Activated CD8-positive, alpha-beta memory T cell treated with anti-CD3 and anti-CD28 coated beads, Interleukin-2, amount 50 U/mL, for 1 hour (primary cell): ENCODE results near the gene SLC9A8.

Source experiments
- DNase-seq: peaks from one replicate; pipeline ENCODE4 v3.0.0-alpha.2; 2020; ENCODE audit errors: extremely low read depth

Gene SLC9A8

GRCh38 chr20:49877386-49877921, 64.8 kb downstream of the SLC9A8 start:
- DNase-seq = no peak

DNA sequence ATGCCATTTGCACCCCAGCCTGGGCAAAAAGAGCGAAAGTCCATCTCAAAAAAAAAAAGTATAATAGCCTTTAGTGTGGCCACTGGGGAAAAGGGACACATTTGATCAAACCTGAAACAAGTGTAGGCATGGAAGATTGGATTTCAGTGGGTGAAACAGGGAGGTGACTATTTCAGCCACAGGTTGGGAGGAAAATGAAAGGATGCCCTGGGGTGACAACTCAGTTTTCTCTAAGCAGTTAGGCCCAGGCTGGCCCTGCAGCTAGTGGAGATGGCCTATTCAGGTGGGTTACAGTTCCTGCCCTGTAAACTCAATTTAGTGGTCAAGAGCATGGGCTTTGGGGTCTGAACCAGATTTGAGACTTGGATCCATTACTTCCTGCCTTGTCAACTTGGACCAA, 66.3 kb downstream of the SLC9A8 start:
- DNase-seq = no peak

DNA sequence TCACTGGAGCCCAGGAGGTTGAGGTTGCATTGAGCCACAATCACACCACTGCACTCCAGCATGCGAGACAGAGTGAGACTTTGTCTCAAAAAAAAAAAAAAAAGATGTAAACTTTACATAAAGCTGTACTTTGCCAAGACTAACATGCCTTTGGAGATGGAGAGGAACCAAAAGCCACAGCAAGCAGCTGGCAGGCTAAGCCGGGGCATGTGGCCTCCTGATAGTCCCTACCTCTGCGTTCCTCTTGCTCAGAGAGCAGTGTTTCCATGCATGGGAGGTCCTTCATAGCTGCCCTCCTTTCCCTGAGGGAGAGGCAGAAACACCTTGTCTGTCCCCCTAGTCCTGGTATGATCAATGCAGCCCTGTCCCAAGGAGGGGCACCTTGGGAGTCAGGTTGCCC, 67.5 kb downstream of the SLC9A8 start:
- no peak for DNase-seq

DNA sequence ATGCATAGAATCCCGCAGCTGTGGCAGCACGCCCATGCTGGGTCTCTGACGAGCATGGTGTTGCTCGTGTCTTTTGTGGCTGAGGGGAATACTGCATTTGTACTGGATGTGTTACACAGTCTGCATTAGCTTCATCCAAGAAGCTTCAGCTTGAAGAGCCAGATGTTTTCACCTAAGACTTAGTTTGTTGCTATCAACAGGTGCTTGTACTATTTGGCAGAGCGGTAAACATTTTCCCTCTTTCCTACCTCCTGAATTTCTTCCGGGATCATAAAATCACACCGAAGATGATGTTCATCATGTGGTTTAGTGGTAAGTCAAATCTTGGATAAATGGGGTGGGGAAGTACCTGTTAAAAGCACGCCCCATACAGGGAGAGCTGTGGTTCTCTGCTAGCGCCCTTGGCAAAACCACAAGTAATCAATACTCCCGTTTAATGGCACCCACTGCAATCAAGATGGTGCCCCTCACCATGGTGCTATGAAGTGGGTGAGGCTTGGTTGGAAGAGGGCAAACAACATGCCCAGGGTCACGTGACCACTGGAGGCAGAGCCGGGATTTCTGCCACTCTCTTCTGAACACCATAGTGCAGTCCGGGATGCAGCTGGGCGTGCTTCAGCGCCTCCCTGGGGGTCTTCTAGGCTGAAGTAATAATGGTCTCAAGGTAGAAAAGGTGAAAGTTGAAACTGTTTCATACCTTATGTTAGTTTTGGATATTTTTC, 68.3 kb downstream of the SLC9A8 start:
- no peak for DNase-seq

DNA sequence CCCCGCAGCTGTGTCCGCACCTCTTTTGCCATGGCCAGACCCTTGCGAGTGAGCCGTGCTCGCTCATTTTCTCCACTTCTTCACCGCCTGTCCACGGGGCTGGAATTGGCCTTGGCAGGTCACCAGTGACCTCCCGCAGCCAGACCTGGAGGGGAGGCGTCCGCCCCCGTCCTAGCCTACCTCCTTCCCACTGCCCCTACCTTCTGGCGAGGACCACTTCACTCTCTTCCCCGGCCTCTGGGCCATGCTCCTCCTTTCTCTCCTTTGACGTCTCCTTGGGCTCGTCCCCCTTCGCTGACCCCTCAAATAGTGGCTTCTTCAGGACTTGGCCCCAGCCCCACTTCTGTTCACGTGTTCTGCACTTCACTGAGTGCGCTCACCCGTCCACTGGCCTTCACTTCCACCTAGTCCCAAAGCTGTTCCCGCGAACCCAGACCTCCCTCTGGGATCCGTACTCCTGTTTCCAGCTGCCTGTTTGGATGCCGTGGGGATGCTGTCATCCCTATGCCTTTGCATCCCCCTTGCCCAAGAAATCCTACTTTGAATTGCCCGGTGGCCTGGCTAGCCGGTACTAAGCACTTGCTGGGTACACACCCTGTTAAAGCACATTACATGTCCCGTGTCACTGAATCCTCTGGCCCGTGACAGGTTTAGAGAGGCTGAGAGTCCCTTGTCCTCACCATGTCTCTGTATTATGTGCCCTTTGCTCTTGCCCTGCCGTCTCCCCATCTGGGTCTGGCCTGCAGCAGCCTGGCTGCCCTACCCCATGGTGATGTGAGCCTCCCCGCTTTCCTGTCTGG, 69.7 kb downstream of the SLC9A8 start:
- DNase-seq = no peak

DNA sequence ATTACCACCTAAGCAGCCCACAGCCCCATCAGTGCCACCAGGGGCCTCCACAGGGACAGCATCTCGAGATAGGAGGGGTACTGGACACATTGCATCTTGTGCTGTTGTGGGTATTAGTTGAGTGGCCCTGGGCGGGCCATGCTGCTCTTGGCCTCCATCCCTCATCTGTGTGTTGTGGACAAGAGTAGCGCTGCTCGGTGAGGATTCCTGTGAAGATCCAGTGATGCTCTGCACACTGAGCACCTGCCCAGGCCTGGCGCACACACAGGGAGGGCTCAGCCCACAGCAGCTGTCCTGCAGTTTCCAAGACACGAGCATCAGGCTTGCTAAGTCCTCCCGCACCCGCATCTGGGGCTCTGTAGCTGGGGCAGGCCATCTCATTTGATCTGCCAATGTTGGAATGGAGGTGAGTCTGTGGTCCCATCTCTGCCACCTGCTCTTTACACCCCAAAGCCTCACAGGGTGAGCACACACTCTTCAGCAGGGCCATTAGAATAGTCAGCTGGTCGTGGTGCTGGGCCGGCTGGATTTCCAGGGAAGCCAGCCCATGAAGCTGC, 70.7 kb downstream of the SLC9A8 start:
- no peak for DNase-seq

DNA sequence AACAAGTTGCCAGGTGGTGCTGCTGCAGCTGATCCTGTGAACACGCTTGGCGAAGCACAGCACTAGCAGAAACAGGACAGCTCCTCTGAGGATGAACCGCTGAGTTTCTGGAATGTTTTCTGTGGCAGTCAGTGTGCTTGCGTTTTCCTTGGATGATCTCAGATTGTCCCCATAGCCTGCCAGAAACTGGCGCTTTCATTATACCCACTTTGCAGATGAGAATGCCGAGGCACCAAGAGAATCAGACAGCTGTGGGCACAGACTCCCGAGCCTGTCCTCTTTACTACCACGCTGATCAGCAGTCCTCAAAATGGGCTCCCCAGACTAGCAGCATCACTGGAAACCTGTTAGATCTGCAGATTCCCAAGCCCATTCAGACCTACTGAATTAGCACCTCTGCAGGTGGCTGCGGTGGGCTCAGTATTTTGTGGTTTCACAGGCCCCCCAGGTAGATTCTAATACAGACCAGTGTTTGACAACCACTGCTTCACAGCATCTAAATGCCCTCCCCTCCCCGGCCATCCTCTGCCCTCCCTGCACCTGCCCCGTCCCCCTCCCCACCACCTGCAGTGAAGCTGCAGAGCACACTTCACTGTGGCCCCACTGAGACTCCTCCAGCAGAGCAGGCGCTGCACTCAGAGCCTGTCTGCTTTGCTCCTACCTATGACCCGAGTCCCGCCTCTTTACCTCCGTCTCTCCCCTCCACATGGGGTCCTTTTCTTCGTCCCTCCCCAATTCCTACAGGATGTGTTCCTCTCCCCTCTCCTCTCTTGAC, 73.1 kb downstream of the SLC9A8 start:
- no peak for DNase-seq

- no peak for DNase-seq
These were observed 74.1 kb downstream of the SLC9A8 start for GRCh38 chr20:49886571-49887213.

- DNase-seq = no peak
These were observed 74.9 kb downstream of the SLC9A8 start for GRCh38 chr20:49887251-49888211.

GRCh38 chr20:49888212-49889000, 75.8 kb downstream of the SLC9A8 start:
- DNase-seq = peak; percentile 8

- no peak for DNase-seq
These were observed 76.6 kb downstream of the SLC9A8 start for GRCh38 chr20:49889001-49889934.

DNA sequence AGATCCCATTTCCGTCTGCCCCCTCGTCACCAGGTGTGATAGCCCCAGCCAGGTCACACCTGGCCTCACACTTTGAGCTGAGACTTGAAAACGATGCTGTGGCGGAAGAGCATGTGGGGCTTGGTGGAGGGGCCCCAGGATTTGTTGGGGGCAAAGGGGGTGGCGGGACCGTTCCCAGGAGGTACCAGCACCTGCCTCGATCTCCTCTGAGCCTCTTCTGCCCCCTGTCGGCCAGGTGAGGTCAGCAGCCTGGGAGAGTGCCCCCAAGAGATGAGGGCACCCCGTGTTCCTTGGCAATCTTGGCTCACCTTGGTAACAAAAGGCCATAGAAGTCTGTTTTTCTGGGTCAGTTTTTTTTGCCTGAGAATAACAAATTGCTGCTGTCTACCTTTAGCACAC, 77.3 kb downstream of the SLC9A8 start:
- no peak for DNase-seq

- no peak for DNase-seq
These were observed 78.1 kb downstream of the SLC9A8 start for GRCh38 chr20:49890471-49891361.

DNA sequence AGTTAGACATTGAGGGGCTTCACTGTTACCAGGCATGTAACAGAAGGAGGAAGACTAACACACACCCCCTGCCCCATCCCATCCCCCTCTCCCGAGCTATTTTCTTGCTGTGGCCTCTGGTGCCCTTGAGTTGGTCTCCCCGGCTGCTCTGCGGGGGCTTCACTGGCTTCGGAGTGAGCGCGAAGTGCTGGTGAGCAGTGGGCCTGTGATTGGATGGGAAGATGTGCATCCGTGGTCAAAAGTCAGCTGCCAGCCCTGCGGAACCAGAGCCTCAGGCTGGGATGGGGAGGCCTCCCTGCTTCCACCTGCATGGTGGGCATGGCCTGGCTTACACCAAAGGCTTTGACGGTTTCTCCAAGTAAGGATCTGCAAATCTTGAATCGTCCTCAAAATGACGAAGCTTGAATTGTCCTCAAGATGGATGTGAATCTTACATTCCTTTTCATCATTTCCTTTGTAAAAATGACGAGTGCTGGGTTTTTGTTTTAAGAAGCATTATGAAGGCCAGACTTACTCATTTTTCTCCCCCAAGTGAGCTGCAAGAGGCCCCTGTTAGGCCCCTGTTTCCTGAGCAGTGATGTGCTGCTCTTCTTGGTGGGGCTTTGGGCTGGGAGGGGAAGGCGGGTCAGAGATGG, 79.0 kb downstream of the SLC9A8 start:
- DNase-seq = no peak

GRCh38 chr20:49892260-49892659, 79.6 kb downstream of the SLC9A8 start:
- DNase-seq = no peak

GRCh38 chr20:49892817-49893216, 80.2 kb downstream of the SLC9A8 start:
- DNase-seq = no peak
